ENCODE results near the gene GIPC2.
"Not testable (repeated sequence)": the region's sequence is repeated elsewhere in the genome, so short reads cannot be mapped to it uniquely, and the experiment has no call there.

Gene GIPC2

DNA sequence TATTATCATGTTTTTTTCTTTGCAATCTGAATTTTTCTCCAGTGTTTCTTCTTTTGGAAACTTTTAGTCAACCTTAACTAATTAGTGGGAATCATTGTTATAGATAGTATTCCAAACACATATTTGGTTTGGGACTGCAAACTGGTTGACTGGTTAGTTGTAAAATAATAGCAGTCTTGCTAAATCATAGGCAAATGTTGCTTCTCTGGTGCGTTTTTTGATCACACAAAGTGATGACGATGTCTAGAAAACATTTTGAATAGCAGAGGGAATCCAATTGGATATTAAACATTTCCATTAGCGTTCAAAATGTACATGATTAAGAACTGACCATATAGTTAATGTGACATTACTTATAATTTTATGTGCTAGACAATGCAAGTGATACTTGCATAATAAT, 36.5 kb upstream of the GIPC2 start:
- Mint-ChIP-seq H3K36me3 (ENCODE audit: low read depth) (peaks cover 7% of the 10 kb centered on the region), H3K4me3 (peak overlapping the region in 2 of 3 experiments; percentile 31 to 44), H3K27me3 (ENCODE audit: low read depth) (no peaks in the 10 kb centered on the region), H3K27ac (no peak overlapping the region), H3K9me3 (no peaks in the 10 kb centered on the region), H3K4me1 (peaks cover 40% of the 10 kb centered on the region)
- TF ChIP-seq, protein P1, sequence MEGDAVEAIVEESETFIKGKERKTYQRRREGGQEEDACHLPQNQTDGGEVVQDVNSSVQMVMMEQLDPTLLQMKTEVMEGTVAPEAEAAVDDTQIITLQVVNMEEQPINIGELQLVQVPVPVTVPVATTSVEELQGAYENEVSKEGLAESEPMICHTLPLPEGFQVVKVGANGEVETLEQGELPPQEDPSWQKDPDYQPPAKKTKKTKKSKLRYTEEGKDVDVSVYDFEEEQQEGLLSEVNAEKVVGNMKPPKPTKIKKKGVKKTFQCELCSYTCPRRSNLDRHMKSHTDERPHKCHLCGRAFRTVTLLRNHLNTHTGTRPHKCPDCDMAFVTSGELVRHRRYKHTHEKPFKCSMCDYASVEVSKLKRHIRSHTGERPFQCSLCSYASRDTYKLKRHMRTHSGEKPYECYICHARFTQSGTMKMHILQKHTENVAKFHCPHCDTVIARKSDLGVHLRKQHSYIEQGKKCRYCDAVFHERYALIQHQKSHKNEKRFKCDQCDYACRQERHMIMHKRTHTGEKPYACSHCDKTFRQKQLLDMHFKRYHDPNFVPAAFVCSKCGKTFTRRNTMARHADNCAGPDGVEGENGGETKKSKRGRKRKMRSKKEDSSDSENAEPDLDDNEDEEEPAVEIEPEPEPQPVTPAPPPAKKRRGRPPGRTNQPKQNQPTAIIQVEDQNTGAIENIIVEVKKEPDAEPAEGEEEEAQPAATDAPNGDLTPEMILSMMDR (IDR thresholded peaks at IDR 0.05; ENCODE audit: unreplicated experiment in 3 of 3), result no peak

DNA sequence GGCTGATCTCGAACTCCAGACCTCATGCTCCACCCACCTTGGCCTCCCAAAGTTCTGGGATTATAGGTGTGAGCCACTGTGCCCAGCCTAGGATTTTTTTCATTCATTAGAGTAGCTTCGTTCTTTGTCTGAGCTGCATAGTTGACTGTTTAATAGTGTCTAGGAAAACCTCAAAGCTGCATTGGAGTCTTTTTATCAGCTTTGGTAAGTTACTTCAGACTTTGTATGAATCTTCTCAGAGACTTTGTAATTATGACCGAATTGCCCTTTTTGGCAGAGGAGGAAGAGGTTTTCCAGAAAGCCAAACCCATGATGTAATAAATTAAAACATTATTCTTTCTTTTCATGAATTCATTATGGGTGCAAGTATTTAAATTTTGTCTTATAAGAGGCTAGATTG, 35.9 kb upstream of the GIPC2 start:
- Mint-ChIP-seq H3K4me3 (no peak overlapping the region), H3K4me1 (peaks cover 40% of the 10 kb centered on the region), H3K36me3 (ENCODE audit: low read depth) (peaks cover 11% of the 10 kb centered on the region), H3K27me3 (ENCODE audit: low read depth) (no peaks in the 10 kb centered on the region), H3K27ac (no peak overlapping the region), H3K9me3 (no peaks in the 10 kb centered on the region)
- TF ChIP-seq, protein P1 (IDR thresholded peaks at IDR 0.05; ENCODE audit: unreplicated experiment in 3 of 3), result no peak

DNA sequence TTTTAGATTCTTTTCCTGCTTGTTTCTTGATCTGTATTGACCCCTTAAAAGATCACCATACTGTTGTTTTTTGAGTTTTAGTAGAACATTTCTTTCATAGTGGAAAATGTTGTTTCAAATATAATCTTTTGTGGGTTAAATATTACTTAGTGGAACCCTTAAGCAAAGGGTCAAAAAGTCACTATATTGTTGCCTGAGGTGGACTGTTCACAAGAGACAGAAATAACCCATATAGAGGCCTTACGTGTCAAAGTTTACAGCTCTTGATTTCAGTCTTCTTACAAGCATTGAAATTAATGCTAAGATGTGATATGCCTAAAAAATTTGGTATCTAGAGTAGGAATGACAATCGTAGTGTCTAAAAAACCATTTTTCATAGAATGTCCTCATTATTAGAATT, 34.7 kb upstream of the GIPC2 start:
- peaks cover 37% of the 10 kb centered on the region for H3K4me1 Mint-ChIP-seq

DNA sequence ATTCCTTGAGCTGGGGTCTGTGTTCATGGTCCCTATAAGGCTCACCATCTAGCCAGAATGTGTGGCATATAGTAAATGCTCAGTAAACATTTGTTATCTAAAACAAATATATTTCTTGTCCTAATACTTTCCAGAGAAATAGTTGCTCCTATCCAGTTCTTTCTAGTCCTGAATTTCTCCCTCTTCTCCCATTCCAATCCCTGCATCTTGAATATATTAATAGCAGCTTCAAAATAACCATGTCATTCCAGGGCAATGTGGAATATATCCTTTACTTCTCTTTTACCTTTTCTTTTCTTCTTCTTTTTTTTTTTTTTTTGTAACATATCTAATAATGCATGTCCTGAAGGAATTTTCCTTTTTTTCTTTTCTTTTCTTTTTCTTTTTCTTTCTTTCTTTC, 30.6 kb upstream of the GIPC2 start:
- Mint-ChIP-seq H3K4me1 (peaks cover 10% of the 10 kb centered on the region), H3K36me3 (ENCODE audit: low read depth) (peaks cover 31% of the 10 kb centered on the region), H3K4me3 (no peak overlapping the region), H3K27me3 (ENCODE audit: low read depth) (no peaks in the 10 kb centered on the region), H3K9me3 (no peaks in the 10 kb centered on the region), H3K27ac (no peak overlapping the region)
- TF ChIP-seq, protein P1 (IDR thresholded peaks at IDR 0.05; ENCODE audit: unreplicated experiment in 3 of 3), result no peak

More for the DNA sequence above, 34.7 kb upstream of the GIPC2 start:
- TF ChIP-seq, protein P1 (IDR thresholded peaks at IDR 0.05; ENCODE audit: unreplicated experiment in 3 of 3), result no peak
- Mint-ChIP-seq H3K4me3 (no peak overlapping the region), H3K27ac (no peak overlapping the region), H3K27me3 (ENCODE audit: low read depth) (no peaks in the 10 kb centered on the region), H3K36me3 (ENCODE audit: low read depth) (peaks cover 17% of the 10 kb centered on the region), H3K9me3 (no peaks in the 10 kb centered on the region)

DNA sequence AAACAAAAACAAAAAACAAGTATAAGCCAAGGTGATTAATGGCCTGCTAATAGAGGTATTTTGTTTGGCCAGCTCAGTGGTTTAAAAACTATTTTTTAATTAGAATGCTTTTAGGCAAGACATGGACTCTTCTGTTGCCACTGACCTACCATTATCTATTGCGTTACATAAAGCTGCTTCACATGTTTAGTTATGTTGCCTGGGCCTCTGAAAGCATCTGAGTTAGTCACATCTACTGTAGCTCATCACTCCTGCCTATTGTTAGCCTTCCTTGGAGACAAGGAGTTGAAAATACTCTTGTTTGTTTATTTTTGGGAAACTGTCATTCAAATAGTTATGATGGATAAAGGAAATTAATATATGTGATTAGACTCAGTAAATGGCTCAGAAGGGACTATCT, 26.7 kb upstream of the GIPC2 start:
- Mint-ChIP-seq H3K27ac (no peak overlapping the region), H3K27me3 (ENCODE audit: low read depth) (no peaks in the 10 kb centered on the region), H3K4me3 (no peak overlapping the region), H3K36me3 (ENCODE audit: low read depth) (peaks cover 24% of the 10 kb centered on the region), H3K9me3 (no peaks in the 10 kb centered on the region), H3K4me1 (no peaks in the 10 kb centered on the region)
- TF ChIP-seq, protein P1 (IDR thresholded peaks at IDR 0.05; ENCODE audit: unreplicated experiment in 3 of 3), result no peak

DNA sequence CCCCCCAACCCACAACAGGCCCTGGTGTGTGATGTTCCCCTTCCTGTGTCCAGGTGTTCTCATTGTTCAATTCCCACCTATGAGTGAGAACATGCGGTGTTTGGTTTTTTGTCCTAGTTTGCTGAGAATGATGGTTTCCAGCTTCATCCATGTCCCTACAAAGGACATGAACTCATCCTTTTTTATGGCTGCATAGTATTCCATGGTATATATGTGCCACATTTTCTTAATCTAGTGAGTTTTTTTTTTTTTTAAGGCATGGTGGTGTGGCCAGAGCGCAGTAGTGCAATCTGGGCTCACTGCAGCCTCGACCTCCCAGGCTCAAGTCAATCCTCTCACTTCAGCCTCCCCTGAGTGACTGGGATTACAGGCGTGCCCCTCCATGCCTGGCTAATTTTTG, 24.6 kb upstream of the GIPC2 start:
- H3K36me3 Mint-ChIP-seq (ENCODE audit: low read depth), result peaks cover 13% of the 10 kb centered on the region
- not testable (repeated sequence) for H3K27ac Mint-ChIP-seq; H3K9me3 Mint-ChIP-seq; H3K4me1 Mint-ChIP-seq; H3K4me3 Mint-ChIP-seq; H3K27me3 Mint-ChIP-seq (ENCODE audit: low read depth)

Data from nephron (organoid).